Tibial nerve (tissue), 4 donors: Measurements from ENCODE around the gene IL17A.
"Not testable (repeated sequence)": the region's sequence is repeated elsewhere in the genome, so short reads cannot be mapped to it uniquely, and the experiment has no call there.

Experiments used
- CTCF ChIP-seq, 5 experiments: fragments of 200-600 bp in 3 of 5; fragments of 450-650 bp in 2 of 5; sonication (generic) in 3 of 5; IDR thresholded peaks; one replicate each; pipeline ENCODE4 v1.5.1; 2016 to 2019; ENCODE audit warnings: antibody characterized with exemption in 5 of 5, mild to moderate bottlenecking in 3 of 5, moderate library complexity in 2 of 5
- EP300 ChIP-seq, 2 donors: sonication (generic); formaldehyde crosslinking; IDR thresholded peaks; one replicate each; pipeline ENCODE4 v1.6.1; 2017; ENCODE audit warnings: antibody characterized with exemption in 2 of 2, mild to moderate bottlenecking in 1 of 2
- POLR2A ChIP-seq, 2 donors: fragments of 450-650 bp; IDR thresholded peaks; one replicate each; pipeline ENCODE4 v1.6.1; 2017; ENCODE audit warnings: antibody characterized with exemption in 2 of 2, mild to moderate bottlenecking in 2 of 2, moderate library complexity in 2 of 2

- not testable (repeated sequence) for TF ChIP-seq CTCF, EP300, POLR2A (IDR thresholded peaks at IDR 0.05)
These were observed 17.8 kb upstream of the IL17A start for GRCh38 chr6:52168351-52168750.
